Muscle layer of duodenum (tissue), 2 donors: Measurements from ENCODE around the gene USP15.
"Not testable (repeated sequence)": the region's sequence is repeated elsewhere in the genome, so short reads cannot be mapped to it uniquely, and the experiment has no call there.

Experiments
- H3K27ac ChIP-seq: one replicate; pipeline ENCODE4 v1.7.0; 2013; ENCODE audit warnings: mild to moderate bottlenecking, low read length
- H3K27me3 ChIP-seq: one replicate; pipeline ENCODE4 v1.7.0; 2013; ENCODE audit warnings: low read depth, mild to moderate bottlenecking, control low read depth, low read length
- H3K36me3 ChIP-seq, 2 donors: one replicate each; pipeline ENCODE4 v1.7.0; 2013; ENCODE audit warnings: low read length in 2 of 2, control low read depth in 1 of 2, mild to moderate bottlenecking in 1 of 2; ENCODE audit not compliant: insufficient read depth in 2 of 2, control insufficient read depth in 1 of 2
- H3K4me1 ChIP-seq, 2 donors: one replicate each; pipeline ENCODE4 v1.7.0; 2013; ENCODE audit warnings: low read length in 2 of 2, mild to moderate bottlenecking in 2 of 2, control low read depth in 1 of 2, moderate library complexity in 1 of 2; ENCODE audit not compliant: insufficient read depth in 2 of 2, control insufficient read depth in 1 of 2
- H3K4me3 ChIP-seq, 2 donors: one replicate each; pipeline ENCODE4 v1.7.0; 2013; ENCODE audit warnings: low read length in 2 of 2, low read depth in 1 of 2, mild to moderate bottlenecking in 1 of 2
- H3K9me3 ChIP-seq, 2 donors: one replicate each; pipeline ENCODE4 v1.7.0; 2013; ENCODE audit warnings: low read length in 2 of 2, control low read depth in 1 of 2, mild to moderate bottlenecking in 1 of 2; ENCODE audit not compliant: control insufficient read depth in 1 of 2
- donor health status: healthy.

The USP15 gene

GRCh38 chr12:62361048-62361447, 100.8 kb downstream of the USP15 start:
- H3K36me3 ChIP-seq: no peaks in the 10 kb centered on the region
- H3K27me3 ChIP-seq: no peaks in the 10 kb centered on the region
- H3K9me3 ChIP-seq: no peaks in the 10 kb centered on the region
- H3K4me1 ChIP-seq: no peaks in the 10 kb centered on the region
- H3K27ac ChIP-seq: no peak overlapping the region
- H3K4me3 ChIP-seq: no peak overlapping the region

- no peaks in the 10 kb centered on the region for H3K36me3 ChIP-seq
- no peak overlapping the region for H3K27ac ChIP-seq
- H3K27me3 ChIP-seq: no peaks in the 10 kb centered on the region
- no peaks in the 10 kb centered on the region for H3K4me1 ChIP-seq
- no peak overlapping the region for H3K4me3 ChIP-seq
- no peaks in the 10 kb centered on the region for H3K9me3 ChIP-seq
Observed at GRCh38 chr12:62363506-62363905, 103.3 kb downstream of the USP15 start.

GRCh38 chr12:62364697-62365096, 104.5 kb downstream of the USP15 start:
- H3K4me3 ChIP-seq, H3K9me3 ChIP-seq, H3K36me3 ChIP-seq, H3K27me3 ChIP-seq, H3K4me1 ChIP-seq, H3K27ac ChIP-seq: not testable (repeated sequence)

GRCh38 chr12:62365846-62366245, 105.6 kb downstream of the USP15 start:
- H3K27ac ChIP-seq, H3K9me3 ChIP-seq, H3K36me3 ChIP-seq: not testable (repeated sequence)

GRCh38 chr12:62368430-62369223, 108.4 kb downstream of the USP15 start:
- H3K27ac ChIP-seq, H3K4me3 ChIP-seq, H3K9me3 ChIP-seq, H3K27me3 ChIP-seq, H3K4me1 ChIP-seq, H3K36me3 ChIP-seq: not testable (repeated sequence)

More at GRCh38 chr12:62365846-62366245, 105.6 kb downstream of the USP15 start:
- H3K27me3 ChIP-seq, H3K4me3 ChIP-seq, H3K4me1 ChIP-seq: not testable (repeated sequence)

GRCh38 chr12:62370189-62370588, 110.0 kb downstream of the USP15 start:
- no peaks in the 10 kb centered on the region for H3K27me3 ChIP-seq
- no peak overlapping the region for H3K27ac ChIP-seq
- H3K4me1 ChIP-seq: peaks cover 0 to 3% of the 10 kb centered on the region in 2 donors

GRCh38 chr12:62371661-62372060, 111.5 kb downstream of the USP15 start:
- H3K9me3 ChIP-seq: no peaks in the 10 kb centered on the region
- peaks cover 0 to 3% of the 10 kb centered on the region in 2 donors for H3K4me1 ChIP-seq
- peaks cover 0 to 4% of the 10 kb centered on the region in 2 donors for H3K36me3 ChIP-seq
- no peak overlapping the region for H3K27ac ChIP-seq
- H3K27me3 ChIP-seq: no peaks in the 10 kb centered on the region
- H3K4me3 ChIP-seq: no peak overlapping the region

More at GRCh38 chr12:62370189-62370588, 110.0 kb downstream of the USP15 start:
- no peaks in the 10 kb centered on the region for H3K9me3 ChIP-seq
- no peak overlapping the region for H3K4me3 ChIP-seq
- H3K36me3 ChIP-seq: peaks cover 0 to 4% of the 10 kb centered on the region in 2 donors

- no peaks in the 10 kb centered on the region for H3K27me3 ChIP-seq
- H3K4me3 ChIP-seq: no peak overlapping the region
- peaks cover 0 to 3% of the 10 kb centered on the region in 2 donors for H3K4me1 ChIP-seq
- H3K27ac ChIP-seq: no peak overlapping the region
- no peaks in the 10 kb centered on the region for H3K9me3 ChIP-seq
- H3K36me3 ChIP-seq: peaks cover 0 to 4% of the 10 kb centered on the region in 2 donors
Observed at GRCh38 chr12:62372134-62372533, 111.9 kb downstream of the USP15 start.

- no peaks in the 10 kb centered on the region for H3K9me3 ChIP-seq
- no peaks in the 10 kb centered on the region for H3K27me3 ChIP-seq
- no peak overlapping the region for H3K27ac ChIP-seq
- H3K4me1 ChIP-seq: peaks cover 0 to 3% of the 10 kb centered on the region in 2 donors
- peaks cover 0 to 4% of the 10 kb centered on the region in 2 donors for H3K36me3 ChIP-seq
- no peak overlapping the region for H3K4me3 ChIP-seq
Observed at GRCh38 chr12:62372825-62373224, 112.6 kb downstream of the USP15 start.

GRCh38 chr12:62375603-62376002, 115.4 kb downstream of the USP15 start:
- Histone ChIP-seq H3K4me1 (peaks cover 0 to 3% of the 10 kb centered on the region in 2 donors), H3K27me3 (no peaks in the 10 kb centered on the region), H3K4me3 (no peak overlapping the region), H3K27ac (no peak overlapping the region), H3K9me3 (no peaks in the 10 kb centered on the region), H3K36me3 (no peaks in the 10 kb centered on the region)

- Histone ChIP-seq H3K36me3 (peaks cover 0 to 5% of the 10 kb centered on the region in 2 donors), H3K9me3 (no peaks in the 10 kb centered on the region), H3K27me3 (no peaks in the 10 kb centered on the region), H3K4me1 (no peaks in the 10 kb centered on the region), H3K4me3 (no peak overlapping the region), H3K27ac (no peak overlapping the region)
Observed at GRCh38 chr12:62379026-62379722, 119.0 kb downstream of the USP15 start.
